ENCODE data around the gene ZNF25. TPM values are rescaled to one million over a fixed set of nuclear protein-coding genes. Genes with fewer than 3 reads are reported as not detected.

ZNF25 gene
- total RNA-seq, 1 experiment from 2014 or later = 0.44 TPM

DNA sequence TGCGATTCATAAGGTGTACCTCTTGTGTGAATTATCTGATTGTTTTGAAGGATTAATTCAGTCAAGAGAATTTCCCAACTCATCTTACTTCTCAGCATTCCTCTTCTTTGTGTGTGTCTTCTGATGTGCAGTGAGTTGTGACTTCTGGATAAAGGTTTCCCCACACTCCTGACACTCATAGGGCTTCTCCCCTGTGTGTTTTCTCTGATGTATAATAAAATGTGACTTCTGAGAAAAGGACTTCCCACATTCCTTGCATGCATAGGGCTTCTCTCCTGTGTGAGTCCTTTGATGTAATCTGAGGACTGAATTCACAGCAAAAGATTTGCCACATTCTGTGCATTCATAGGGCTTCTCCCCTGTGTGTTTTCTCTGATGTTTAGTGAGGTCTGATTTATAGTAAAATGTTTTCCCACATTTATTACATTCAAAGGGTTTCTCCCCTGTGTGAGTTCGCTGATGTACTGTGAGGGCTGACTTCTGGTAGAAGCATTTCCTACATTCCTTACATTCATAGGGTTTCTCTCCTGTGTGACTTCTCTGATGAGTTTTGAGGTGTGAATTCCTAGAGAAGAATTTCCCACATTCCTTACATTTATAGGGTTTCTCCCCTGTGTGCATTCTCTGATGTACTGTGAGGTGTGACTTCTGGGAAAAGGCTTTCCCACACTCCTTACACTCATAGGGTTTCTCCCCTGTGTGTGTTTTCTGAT lies 24.2 kb downstream of the ZNF25 start:
- peaks cover 16% of the 10 kb centered on the region for H3K27me3 Mint-ChIP-seq (ENCODE audit: low read depth)

GRCh38 chr10:37948210-37948609 lies 28.2 kb downstream of the ZNF25 start:
- ChIA-PET POLR2A (no interaction called here), CTCF (no interaction called here)
- Mint-ChIP-seq H3K9me3 (peaks cover 72% of the 10 kb centered on the region), H3K27me3 (ENCODE audit: low read depth) (peaks cover 8% of the 10 kb centered on the region), H3K27ac (no peak overlapping the region), H3K4me3 (no peak overlapping the region), H3K36me3 (peaks cover 62% of the 10 kb centered on the region), H3K4me1 (no peaks in the 10 kb centered on the region)
- DNase-seq (ENCODE audit: low spot score) (no peak), ATAC-seq (no peak)
- TF ChIP-seq, protein P1, sequence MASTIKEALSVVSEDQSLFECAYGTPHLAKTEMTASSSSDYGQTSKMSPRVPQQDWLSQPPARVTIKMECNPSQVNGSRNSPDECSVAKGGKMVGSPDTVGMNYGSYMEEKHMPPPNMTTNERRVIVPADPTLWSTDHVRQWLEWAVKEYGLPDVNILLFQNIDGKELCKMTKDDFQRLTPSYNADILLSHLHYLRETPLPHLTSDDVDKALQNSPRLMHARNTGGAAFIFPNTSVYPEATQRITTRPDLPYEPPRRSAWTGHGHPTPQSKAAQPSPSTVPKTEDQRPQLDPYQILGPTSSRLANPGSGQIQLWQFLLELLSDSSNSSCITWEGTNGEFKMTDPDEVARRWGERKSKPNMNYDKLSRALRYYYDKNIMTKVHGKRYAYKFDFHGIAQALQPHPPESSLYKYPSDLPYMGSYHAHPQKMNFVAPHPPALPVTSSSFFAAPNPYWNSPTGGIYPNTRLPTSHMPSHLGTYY (CRISPR knock-in tag; IDR thresholded peaks at IDR 0.05) = no peak
- no peak for TF ChIP-seq E2F4 (CRISPR knock-in tag; IDR thresholded peaks at IDR 0.05; ENCODE audit: borderline replicate concordance, low read depth)
- no peak for TF ChIP-seq ZNF219 (CRISPR knock-in tag; IDR thresholded peaks at IDR 0.05; ENCODE audit: borderline replicate concordance)
- TF ChIP-seq RORB (CRISPR knock-in tag; IDR thresholded peaks at IDR 0.05) = no peak
- no peak for TF ChIP-seq ZBTB43 (CRISPR knock-in tag; IDR thresholded peaks at IDR 0.05)
- TF ChIP-seq ATF1 (CRISPR knock-in tag; IDR thresholded peaks at IDR 0.05) = no peak
- TF ChIP-seq, protein P2, sequence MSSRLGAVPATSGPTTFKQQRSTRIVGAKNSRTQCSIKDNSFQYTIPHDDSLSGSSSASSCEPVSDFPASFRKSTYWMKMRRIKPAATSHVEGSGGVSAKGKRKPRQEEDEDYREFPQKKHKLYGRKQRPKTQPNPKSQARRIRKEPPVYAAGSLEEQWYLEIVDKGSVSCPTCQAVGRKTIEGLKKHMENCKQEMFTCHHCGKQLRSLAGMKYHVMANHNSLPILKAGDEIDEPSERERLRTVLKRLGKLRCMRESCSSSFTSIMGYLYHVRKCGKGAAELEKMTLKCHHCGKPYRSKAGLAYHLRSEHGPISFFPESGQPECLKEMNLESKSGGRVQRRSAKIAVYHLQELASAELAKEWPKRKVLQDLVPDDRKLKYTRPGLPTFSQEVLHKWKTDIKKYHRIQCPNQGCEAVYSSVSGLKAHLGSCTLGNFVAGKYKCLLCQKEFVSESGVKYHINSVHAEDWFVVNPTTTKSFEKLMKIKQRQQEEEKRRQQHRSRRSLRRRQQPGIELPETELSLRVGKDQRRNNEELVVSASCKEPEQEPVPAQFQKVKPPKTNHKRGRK (CRISPR knock-in tag; IDR thresholded peaks at IDR 0.05; ENCODE audit: borderline replicate concordance) = no peak
- TF ChIP-seq IRF1 (CRISPR knock-in tag; IDR thresholded peaks at IDR 0.05) = no peak
- no peak for TF ChIP-seq ZNF138 (CRISPR knock-in tag; conservative IDR thresholded peaks at IDR 0.05)
- TF ChIP-seq, protein P3, sequence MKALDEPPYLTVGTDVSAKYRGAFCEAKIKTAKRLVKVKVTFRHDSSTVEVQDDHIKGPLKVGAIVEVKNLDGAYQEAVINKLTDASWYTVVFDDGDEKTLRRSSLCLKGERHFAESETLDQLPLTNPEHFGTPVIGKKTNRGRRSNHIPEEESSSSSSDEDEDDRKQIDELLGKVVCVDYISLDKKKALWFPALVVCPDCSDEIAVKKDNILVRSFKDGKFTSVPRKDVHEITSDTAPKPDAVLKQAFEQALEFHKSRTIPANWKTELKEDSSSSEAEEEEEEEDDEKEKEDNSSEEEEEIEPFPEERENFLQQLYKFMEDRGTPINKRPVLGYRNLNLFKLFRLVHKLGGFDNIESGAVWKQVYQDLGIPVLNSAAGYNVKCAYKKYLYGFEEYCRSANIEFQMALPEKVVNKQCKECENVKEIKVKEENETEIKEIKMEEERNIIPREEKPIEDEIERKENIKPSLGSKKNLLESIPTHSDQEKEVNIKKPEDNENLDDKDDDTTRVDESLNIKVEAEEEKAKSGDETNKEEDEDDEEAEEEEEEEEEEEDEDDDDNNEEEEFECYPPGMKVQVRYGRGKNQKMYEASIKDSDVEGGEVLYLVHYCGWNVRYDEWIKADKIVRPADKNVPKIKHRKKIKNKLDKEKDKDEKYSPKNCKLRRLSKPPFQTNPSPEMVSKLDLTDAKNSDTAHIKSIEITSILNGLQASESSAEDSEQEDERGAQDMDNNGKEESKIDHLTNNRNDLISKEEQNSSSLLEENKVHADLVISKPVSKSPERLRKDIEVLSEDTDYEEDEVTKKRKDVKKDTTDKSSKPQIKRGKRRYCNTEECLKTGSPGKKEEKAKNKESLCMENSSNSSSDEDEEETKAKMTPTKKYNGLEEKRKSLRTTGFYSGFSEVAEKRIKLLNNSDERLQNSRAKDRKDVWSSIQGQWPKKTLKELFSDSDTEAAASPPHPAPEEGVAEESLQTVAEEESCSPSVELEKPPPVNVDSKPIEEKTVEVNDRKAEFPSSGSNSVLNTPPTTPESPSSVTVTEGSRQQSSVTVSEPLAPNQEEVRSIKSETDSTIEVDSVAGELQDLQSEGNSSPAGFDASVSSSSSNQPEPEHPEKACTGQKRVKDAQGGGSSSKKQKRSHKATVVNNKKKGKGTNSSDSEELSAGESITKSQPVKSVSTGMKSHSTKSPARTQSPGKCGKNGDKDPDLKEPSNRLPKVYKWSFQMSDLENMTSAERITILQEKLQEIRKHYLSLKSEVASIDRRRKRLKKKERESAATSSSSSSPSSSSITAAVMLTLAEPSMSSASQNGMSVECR (CRISPR knock-in tag; IDR thresholded peaks at IDR 0.05; ENCODE audit: borderline replicate concordance) = no peak
- TF ChIP-seq NFE2L1 (CRISPR knock-in tag; IDR thresholded peaks at IDR 0.05) = no peak
- TF ChIP-seq HMGA2 (CRISPR knock-in tag; IDR thresholded peaks at IDR 0.05) = no peak
- TF ChIP-seq RELA (CRISPR knock-in tag; IDR thresholded peaks at IDR 0.05; ENCODE audit: borderline replicate concordance) = no peak
- no peak for TF ChIP-seq TP53 (CRISPR knock-in tag; IDR thresholded peaks at IDR 0.05)

More for the DNA sequence above, 24.2 kb downstream of the ZNF25 start:
- DNase-seq (ENCODE audit: low spot score) (no peak), ATAC-seq (no peak)
- Mint-ChIP-seq H3K27ac (no peak overlapping the region), H3K9me3 (peaks cover 84% of the 10 kb centered on the region), H3K36me3 (peaks cover 77% of the 10 kb centered on the region), H3K4me3 (no peak overlapping the region), H3K4me1 (no peaks in the 10 kb centered on the region)
- TF ChIP-seq NFYB (CRISPR knock-in tag; conservative IDR thresholded peaks at IDR 0.05; ENCODE audit: low read depth) = no peak
- TF ChIP-seq JUN (CRISPR knock-in tag; IDR thresholded peaks at IDR 0.05) = no peak
- TF ChIP-seq, protein P4, sequence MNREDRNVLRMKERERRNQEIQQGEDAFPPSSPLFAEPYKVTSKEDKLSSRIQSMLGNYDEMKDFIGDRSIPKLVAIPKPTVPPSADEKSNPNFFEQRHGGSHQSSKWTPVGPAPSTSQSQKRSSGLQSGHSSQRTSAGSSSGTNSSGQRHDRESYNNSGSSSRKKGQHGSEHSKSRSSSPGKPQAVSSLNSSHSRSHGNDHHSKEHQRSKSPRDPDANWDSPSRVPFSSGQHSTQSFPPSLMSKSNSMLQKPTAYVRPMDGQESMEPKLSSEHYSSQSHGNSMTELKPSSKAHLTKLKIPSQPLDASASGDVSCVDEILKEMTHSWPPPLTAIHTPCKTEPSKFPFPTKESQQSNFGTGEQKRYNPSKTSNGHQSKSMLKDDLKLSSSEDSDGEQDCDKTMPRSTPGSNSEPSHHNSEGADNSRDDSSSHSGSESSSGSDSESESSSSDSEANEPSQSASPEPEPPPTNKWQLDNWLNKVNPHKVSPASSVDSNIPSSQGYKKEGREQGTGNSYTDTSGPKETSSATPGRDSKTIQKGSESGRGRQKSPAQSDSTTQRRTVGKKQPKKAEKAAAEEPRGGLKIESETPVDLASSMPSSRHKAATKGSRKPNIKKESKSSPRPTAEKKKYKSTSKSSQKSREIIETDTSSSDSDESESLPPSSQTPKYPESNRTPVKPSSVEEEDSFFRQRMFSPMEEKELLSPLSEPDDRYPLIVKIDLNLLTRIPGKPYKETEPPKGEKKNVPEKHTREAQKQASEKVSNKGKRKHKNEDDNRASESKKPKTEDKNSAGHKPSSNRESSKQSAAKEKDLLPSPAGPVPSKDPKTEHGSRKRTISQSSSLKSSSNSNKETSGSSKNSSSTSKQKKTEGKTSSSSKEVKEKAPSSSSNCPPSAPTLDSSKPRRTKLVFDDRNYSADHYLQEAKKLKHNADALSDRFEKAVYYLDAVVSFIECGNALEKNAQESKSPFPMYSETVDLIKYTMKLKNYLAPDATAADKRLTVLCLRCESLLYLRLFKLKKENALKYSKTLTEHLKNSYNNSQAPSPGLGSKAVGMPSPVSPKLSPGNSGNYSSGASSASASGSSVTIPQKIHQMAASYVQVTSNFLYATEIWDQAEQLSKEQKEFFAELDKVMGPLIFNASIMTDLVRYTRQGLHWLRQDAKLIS (CRISPR knock-in tag; IDR thresholded peaks at IDR 0.05; ENCODE audit: borderline replicate concordance) = no peak
- no peak for TF ChIP-seq GTF2I (CRISPR knock-in tag; conservative IDR thresholded peaks at IDR 0.05)
- no peak for TF ChIP-seq SOX15 (CRISPR knock-in tag; IDR thresholded peaks at IDR 0.05)
- TF ChIP-seq SMAD3 (CRISPR knock-in tag; IDR thresholded peaks at IDR 0.05; ENCODE audit: borderline replicate concordance) = no peak
- no peak for TF ChIP-seq CBFB (CRISPR knock-in tag; IDR thresholded peaks at IDR 0.05; ENCODE audit: low read depth)
- no peak for TF ChIP-seq RELA (CRISPR knock-in tag; IDR thresholded peaks at IDR 0.05; ENCODE audit: borderline replicate concordance)
- TF ChIP-seq FOXK1 (CRISPR knock-in tag; IDR thresholded peaks at IDR 0.05) = no peak
- CTCF ChIA-PET = no interaction called here
- POLR2A ChIA-PET = no interaction called here
